GM12874 (cell line): Measurements from ENCODE around the gene ADAMTS17.

Source experiments
- TF ChIP-seq, protein P1 (sequence below): IDR thresholded peaks from 2 replicates; pipeline ENCODE4 v1.5.1; 2011; ENCODE audit warnings: low read depth, mild to moderate bottlenecking, control low read depth, low read length, moderate library complexity; ENCODE audit not compliant: insufficient read depth

ADAMTS17 gene

GRCh38 chr15:99932676-99933402, 408.9 kb downstream of the ADAMTS17 start:
- TF ChIP-seq, protein P1, sequence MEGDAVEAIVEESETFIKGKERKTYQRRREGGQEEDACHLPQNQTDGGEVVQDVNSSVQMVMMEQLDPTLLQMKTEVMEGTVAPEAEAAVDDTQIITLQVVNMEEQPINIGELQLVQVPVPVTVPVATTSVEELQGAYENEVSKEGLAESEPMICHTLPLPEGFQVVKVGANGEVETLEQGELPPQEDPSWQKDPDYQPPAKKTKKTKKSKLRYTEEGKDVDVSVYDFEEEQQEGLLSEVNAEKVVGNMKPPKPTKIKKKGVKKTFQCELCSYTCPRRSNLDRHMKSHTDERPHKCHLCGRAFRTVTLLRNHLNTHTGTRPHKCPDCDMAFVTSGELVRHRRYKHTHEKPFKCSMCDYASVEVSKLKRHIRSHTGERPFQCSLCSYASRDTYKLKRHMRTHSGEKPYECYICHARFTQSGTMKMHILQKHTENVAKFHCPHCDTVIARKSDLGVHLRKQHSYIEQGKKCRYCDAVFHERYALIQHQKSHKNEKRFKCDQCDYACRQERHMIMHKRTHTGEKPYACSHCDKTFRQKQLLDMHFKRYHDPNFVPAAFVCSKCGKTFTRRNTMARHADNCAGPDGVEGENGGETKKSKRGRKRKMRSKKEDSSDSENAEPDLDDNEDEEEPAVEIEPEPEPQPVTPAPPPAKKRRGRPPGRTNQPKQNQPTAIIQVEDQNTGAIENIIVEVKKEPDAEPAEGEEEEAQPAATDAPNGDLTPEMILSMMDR = no peak

- TF ChIP-seq, protein P1 = no peak
Measured at GRCh38 chr15:99931703-99932603, 409.8 kb downstream of the ADAMTS17 start.

DNA sequence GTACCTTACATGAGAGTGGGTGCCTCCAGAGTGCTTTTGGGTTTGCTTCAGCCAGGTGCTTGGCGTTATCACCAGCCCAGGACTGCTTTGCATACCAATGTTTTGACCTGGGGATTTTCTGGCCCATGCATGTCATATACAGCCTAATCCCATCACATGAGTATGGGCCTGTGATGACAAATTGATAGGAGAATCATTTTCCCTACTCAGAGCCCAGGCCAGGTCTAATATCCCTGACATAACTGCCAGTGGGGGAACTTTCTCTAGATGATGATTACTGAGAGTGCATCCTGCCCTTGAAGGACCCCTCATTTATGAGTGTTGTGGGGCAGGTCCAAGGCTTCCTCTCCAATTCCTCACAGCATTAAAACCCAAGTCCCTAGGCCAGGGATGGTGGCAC, 411.1 kb downstream of the ADAMTS17 start:
- TF ChIP-seq, protein P1 = no peak

DNA sequence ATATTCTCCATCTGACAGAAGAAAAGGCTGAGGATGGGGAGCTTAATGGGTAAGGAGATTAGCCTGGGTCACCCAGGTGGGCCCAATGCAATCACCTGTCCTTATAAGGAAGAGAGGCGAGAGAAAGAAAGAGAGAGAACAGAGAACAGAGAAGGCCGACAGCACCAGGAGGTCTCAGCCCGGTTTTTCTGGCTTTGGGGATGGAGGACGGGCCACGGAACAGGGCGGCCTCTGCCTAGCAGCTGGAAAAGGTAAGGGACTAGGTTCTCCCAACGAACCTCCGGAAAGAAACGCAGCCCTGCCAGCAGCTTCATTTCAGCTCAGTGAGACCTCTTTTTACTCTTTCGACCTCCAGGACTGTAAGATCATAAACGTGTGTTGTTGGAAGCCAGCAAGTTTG, 412.5 kb downstream of the ADAMTS17 start:
- TF ChIP-seq, protein P1 = no peak

DNA sequence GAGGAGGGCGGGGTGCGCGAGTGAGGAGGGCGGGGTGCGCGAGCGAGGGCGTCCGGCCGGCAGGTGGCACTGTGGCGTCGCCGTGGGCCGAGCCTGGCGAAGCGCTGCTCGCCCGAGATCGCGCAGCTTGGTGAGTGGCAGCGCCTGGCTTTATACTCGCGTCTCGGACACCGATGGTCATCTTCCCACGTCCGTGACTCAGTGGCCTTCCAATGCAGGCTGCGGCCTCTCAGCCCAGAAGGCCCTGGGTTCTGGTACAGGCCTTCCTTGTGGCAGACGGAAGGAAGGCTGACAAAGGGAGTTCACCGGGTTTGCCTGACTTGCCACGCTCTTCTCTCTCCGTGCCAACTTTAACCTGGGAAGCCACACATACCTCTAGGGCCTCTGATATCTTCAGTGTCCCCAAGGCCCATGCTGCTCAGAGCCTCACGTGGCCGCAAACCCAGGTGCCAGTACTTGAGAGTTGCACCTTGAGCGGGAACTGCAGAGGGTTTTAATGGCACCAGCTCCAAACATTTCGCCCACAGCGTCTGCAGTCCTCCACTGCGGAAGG, 413.3 kb downstream of the ADAMTS17 start:
- TF ChIP-seq, protein P1 = peak; percentile 80

DNA sequence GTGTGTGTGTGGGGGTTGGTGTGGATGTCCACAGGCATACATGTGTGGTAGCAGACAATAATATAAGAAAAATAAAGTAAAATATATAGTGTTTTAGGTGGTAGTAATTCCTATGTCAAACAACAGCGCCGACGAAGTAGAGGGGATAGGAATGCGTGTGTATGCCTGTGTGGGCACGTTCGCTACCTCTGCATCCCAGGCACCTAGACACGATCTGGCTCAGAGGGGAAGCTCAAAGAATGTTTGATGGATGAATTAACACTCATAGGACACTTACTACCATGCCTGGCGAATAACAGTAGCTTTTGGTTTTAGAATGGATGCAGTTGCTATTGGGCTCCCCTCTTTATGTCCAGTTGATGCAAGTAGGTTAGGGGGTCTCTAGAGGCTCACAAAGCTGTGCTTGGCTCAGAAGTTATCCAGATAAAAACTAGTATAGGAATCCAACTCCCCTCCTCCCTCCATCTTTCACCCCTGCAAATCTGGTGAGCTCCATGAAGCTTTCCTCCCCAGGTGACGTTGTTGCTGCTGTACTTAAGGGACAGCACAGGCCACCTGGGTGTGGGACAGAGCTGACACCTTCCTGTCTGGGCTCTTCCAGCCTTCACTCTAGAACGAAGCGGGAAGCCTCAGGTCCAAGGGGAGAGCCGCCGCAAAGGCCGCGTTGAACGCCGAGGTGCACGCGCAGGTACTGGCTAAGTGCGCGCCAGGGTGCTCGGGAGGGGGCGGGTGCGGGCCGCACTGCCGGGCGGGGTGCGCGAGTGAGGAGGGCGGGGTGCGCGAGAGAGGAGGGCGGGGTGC, 415.9 kb downstream of the ADAMTS17 start:
- TF ChIP-seq, protein P1 = no peak
